ENCODE measurements around the gene LEKR1.
"Not testable (repeated sequence)": the region's sequence is repeated elsewhere in the genome, so short reads cannot be mapped to it uniquely, and the experiment has no call there.

LEKR1 gene

GRCh38 chr3:156826144-156826895 is at the start of gene LEKR1:
Gene LEKR1 (plus strand): TSS chr3:156826353. CDS start chr3:156829330, 2,977 bp downstream.
- DNase-seq: peak; percentile 55

GRCh38 chr3:156776871-156777270 is 49.3 kb upstream of the LEKR1 start:
- DNase-seq: no peak

DNA sequence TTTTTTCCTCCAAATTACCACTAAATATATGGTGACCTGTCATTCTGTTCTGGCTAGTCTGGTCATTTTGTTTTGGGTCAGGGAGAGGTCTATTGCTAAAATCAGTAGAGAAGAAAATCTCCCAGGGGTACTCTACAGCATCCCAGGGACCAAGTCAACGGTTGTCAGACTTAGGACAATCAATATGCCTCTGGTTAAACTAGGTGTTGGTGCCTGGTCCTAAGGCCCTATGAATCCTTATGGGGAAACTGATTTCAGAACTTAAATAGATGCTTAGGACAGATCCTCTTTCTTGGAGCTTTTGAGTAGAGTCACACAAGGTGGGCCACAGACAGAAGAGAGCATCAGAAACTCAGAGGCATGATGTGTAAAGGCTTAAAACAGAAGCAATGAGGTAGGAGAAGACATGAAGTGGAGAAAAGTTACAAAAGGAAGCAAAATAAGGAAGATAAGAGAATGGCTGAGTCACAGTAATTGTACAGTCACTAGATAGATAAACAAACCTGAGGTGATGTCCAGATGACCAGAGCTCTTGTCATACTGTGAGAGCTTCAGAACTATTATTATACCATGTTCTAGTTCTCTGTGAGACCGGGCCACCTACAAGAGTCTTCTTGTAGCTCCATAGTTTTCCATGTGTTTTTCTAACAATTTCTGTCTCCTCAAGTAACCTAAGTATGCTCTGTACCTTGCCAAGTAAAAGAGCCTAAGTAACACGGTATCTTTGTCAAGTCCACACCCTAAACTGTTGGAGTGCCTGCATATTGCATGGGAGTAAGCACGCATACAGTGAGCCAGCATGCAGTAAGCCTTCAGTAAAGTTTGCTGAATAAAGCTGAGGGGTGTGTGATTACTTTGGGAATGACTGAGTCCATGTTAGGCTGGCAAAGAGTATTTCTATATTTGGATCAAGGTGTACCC is 44.6 kb upstream of the LEKR1 start:
- DNase-seq: no peak

- DNase-seq: no peak
Observed at GRCh38 chr3:156782319-156782718, 43.8 kb upstream of the LEKR1 start.

- no peak for DNase-seq
Observed at GRCh38 chr3:156782921-156783320, 43.2 kb upstream of the LEKR1 start.

DNA sequence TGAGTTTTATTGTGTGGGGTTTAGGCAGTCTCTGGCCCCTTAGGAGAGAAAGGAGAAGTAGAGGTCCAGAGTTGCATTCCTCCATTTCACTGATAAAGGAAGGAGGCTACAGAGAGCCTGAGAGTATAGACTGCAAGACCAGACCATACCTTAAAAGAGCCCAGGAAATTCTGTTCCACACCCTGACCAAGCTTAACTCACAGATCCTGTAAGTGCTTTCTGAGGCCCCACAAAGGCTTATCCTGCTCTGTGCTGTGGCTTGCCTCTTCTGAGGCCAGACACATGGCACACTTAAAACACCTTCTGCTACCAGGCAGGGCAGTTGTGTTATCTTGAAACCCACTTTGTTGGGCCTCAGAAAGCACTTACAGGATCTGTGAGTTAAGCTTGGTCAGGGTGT is 39.2 kb upstream of the LEKR1 start:
- DNase-seq: no peak

DNA sequence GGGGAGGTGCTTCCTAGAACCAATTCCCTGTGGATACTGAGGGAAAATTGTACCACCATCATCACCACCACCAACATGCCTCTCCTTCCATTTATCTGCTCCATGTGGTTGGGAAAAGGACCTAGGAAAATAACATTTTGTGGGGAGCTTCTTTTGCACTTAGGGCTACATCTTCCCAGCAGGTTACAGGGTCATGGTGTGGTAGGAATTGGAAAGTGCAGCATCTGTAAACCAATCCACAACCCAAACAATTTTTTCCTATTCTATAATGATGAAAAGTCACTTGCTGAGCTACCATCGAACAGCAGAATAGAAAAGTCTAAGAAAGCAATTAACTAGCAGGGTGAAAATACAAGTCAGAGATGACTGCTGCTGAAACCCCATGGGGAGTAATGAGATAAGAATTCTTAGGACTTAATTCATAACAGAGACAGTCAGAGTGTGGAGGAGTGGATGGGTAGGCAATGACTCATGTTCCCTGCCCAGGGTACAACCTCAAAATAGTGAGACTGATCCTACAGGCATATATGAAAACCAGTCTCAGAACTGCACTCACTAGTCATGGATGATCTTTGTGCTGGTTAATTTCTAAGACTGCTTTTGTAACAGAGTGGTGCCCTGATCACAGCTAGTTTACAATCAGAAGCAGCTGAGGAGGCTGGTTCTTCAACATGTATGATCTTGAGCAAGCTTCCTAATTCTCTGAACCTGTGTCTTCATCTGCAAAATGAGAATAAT is 38.1 kb upstream of the LEKR1 start:
- DNase-seq: no peak

GRCh38 chr3:156788846-156789245 is 37.3 kb upstream of the LEKR1 start:
- no peak for DNase-seq

- DNase-seq: no peak
Observed at GRCh38 chr3:156790156-156790555, 36.0 kb upstream of the LEKR1 start.

GRCh38 chr3:156792114-156792513 is 34.0 kb upstream of the LEKR1 start:
- no peak for DNase-seq

GRCh38 chr3:156792536-156792935 is 33.6 kb upstream of the LEKR1 start:
- no peak for DNase-seq

- no peak for DNase-seq
Observed at GRCh38 chr3:156792945-156793344, 33.2 kb upstream of the LEKR1 start.

DNA sequence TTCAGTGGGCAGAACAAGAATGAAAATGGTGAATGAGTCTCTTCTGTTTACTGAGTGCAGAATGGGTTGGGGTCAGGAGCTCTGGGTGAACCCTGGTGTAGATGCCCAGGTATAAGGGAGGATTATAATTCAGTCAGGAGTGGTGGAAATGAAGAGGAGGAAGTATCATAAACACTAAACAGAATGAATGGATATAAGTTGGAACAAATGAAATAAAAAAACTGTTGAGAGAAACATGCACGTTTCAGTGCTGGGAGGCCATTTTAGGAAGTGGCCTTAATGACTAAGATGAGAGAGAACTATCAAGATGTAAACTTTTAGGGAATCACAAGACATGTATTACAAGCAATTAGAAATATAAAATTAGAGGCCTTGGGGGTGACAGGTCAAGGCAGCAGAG is 32.8 kb upstream of the LEKR1 start:
- no peak for DNase-seq

- DNase-seq: no peak
Observed at GRCh38 chr3:156793851-156794250, 32.3 kb upstream of the LEKR1 start.

DNA sequence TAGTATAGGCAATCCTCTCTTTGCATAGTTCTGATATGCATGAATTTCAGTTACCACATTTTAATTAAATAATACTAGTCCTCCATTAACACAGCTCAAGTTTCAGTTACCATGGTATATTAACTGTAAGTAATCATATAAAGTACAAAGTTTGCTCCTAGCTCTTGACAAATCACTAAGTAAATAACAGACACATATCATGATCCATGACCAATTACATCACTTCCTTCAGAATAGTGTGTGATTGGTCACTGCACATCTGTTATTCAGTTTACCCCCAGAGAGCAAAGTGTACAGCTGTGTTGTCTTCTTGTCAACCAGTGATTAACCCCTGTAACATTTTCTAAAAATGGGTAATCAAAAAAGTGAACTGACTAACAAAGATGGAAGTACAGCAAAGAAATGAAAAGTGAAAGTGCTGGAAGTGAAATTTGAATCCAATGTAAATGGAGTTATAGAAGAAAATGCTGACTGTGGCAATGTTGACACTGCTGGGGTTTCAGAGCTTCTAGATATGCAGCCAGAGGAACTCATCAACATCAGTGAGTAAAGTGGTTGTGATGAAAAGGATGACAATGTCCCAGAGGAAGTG is 30.2 kb upstream of the LEKR1 start:
- DNase-seq: no peak

DNA sequence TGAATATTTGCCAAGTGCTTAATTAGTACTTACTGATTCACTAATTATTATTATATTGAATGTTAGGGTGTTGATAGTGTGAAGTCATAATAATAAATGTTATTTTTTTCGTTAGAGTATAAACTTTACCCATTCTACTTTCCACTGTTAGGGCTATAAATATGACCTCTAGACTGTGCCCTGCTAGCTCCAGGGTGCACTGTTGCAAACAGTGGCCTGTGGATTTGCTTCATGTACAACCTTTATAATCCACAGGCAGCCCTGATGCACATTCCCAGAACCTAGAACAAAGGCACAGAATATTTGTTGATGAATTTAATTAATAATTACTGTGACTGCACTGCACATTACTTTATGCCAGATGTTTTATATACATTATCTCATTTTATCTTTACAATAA is 28.8 kb upstream of the LEKR1 start:
- DNase-seq: no peak

- not testable (repeated sequence) for DNase-seq
Observed at GRCh38 chr3:156800287-156800686, 25.9 kb upstream of the LEKR1 start.

DNA sequence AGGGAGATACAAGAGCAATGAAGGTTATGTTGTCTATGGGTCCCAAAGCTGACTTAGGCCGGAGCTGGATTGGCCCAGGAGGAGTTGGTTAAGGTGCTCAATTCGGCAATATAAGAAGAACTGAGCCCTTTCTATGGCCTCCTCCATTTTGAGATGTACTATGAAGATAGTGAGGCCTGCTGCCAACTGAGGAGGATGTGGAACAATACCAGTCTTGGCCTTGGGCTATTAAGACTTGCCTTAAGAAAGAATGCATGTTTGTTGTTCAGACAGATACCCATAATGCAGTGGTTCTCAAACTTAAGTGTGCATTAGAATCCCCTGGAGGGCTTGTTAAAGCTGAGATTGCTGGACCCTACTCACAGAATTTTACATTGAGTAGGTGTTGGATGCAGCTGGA is 24.4 kb upstream of the LEKR1 start:
- DNase-seq: no peak

DNA sequence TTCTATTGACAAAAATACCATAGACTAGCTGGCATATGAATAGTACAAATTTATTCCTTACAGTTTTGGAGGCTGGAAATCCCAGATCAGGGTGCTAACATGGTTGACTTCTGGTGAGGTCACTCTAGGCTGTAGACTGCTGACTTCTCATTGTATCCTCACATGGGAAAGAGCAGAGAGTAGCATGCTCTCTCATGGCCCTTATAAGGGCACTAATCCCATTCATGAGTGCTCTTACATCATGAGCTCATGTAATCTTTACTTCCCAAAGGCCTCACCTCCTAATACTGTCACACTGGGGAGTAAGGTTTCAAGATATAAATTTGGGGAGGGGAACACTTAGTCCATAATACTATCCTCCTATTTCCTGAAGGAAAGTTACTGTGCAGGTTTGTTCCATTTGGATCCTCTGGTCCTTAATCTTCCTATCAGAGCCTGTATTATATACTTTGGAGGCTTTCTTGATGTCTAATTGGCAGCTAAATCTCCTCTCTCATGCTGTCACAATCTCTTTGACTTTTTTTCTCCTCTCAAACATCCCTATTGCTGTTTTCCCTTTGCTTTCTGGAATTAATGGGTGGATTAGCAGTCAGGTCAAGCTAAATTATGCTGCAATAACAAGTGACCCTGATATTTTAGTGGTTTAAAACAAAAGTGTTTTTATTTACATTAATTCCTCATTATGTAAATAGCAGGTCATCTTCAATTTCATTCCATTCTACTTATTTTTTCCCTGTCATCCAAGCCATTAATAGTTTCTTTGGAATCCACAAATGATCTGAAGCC is 23.1 kb upstream of the LEKR1 start:
- no peak for DNase-seq

GRCh38 chr3:156803952-156804741 is 22.0 kb upstream of the LEKR1 start:
- DNase-seq: no peak

DNA sequence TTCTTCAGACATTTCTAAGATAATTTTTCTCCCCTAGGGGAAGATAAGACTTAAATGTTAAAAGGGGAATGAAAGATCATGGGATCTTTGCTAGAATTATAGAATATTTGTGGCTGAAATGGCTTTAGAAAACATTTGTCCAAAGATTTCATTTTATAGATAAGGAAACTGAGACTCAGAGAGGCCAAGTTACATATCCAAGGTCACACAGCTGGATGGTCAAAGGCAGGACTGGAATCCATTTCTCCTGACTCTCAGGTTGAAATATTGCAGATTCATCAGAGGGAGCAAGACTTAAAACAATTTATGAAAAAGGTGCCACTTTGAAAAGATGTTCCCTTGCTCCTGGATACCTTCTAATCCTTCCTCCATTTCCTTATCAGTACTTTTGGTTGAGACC is 19.5 kb upstream of the LEKR1 start:
- no peak for DNase-seq
